ENCODE results near the gene GMPR.

The GMPR gene

GRCh38 chr6:16270178-16270794, 31.9 kb downstream of the GMPR start:
- no peak overlapping the region for H3K4me3 ChIP-seq (ENCODE audit: low read depth, low read length)
- no peak for TF ChIP-seq CTCF (IDR thresholded peaks at IDR 0.05; ENCODE audit: borderline replicate concordance, insufficient read depth, low read depth, low read length)

GRCh38 chr6:16271428-16271827, 33.0 kb downstream of the GMPR start:
- no peak for TF ChIP-seq CTCF (IDR thresholded peaks at IDR 0.05; ENCODE audit: borderline replicate concordance, insufficient read depth, low read depth, low read length)
- H3K4me3 ChIP-seq (ENCODE audit: low read depth, low read length) = no peak overlapping the region

- no peak for TF ChIP-seq CTCF (IDR thresholded peaks at IDR 0.05; ENCODE audit: borderline replicate concordance, insufficient read depth, low read depth, low read length)
- no peak overlapping the region for H3K4me3 ChIP-seq (ENCODE audit: low read depth, low read length)
These were observed 33.8 kb downstream of the GMPR start for GRCh38 chr6:16272201-16272600.

DNA sequence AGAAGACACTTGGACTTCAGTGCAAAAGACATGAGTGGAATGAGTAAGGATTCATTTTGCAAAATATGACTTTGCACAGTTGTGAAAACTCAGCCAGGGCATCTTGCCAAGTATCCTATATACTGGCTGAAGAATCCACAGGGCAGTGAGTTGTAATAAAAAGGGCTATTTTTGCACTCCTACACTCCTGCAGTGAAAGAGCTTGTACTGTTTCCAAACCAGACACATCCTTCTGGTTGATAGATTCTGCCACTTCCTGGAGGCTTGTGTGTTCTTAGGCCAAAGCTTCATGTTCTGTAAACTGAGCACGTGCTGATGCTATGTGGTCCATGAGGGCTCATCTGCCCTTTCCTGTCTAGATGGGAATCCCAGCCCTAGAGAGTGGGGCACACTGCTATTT, 34.9 kb downstream of the GMPR start:
- H3K4me3 ChIP-seq (ENCODE audit: low read depth, low read length) = no peak overlapping the region
- no peak for TF ChIP-seq CTCF (IDR thresholded peaks at IDR 0.05; ENCODE audit: borderline replicate concordance, insufficient read depth, low read depth, low read length)

DNA sequence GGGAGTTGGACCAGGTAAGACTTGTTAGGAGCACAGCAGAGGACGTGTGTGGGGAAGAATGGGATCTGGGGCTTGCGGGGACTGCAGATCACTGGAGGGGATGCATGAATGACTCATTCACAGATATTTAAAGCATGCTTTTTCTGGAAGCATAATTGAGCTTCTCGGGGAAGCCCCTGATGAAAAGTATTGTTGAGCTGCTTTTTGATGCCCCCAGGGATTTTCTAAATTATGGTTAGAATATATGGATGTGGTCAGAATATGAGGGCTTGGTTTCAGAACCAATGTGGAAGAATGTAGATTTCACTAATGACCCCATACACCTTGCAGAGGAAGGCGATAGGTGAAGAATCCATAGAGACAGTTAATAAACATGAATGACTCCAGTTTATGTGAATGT, 36.1 kb downstream of the GMPR start:
- no peak for TF ChIP-seq CTCF (IDR thresholded peaks at IDR 0.05; ENCODE audit: borderline replicate concordance, insufficient read depth, low read depth, low read length)
- H3K4me3 ChIP-seq (ENCODE audit: low read depth, low read length) = no peak overlapping the region

- no peak overlapping the region for H3K4me3 ChIP-seq (ENCODE audit: low read depth, low read length)
- no peak for TF ChIP-seq CTCF (IDR thresholded peaks at IDR 0.05; ENCODE audit: borderline replicate concordance, insufficient read depth, low read depth, low read length)
These were observed 36.6 kb downstream of the GMPR start for GRCh38 chr6:16274885-16275589.

Measured in GM12875 (cell line).